ENCODE results near the gene DFFB. TPM values are rescaled to one million over a fixed set of nuclear protein-coding genes. Genes with fewer than 3 reads are reported as not detected.

The DFFB gene
- total and polyA plus RNA-seq, 10 donors = 6.3 to 13.8 (median 10.3) TPM

DNA sequence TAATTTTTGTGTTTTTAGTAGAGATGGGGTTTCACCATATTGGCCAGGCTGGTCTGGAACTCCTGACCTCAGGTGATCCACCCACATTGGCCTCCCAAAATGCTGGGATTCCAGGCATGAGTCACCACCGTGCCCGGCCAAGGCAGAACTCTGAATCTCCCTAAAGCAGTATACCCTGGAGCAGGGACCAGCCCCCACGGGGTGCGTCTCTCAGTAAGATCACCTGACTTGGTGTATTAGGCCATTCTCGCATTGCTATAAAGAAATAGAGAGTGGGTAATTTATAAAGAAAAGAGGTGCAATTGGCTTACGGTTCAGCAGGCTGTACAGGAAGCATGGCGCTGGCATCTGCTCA is 14.2 kb downstream of the DFFB start:
- Histone ChIP-seq H3K4me1 (no peaks in the 10 kb centered on the region), H3K36me3 (peaks cover 0 to 98% (median 74%) of the 10 kb centered on the region in 6 donors), H3K27me3 (replicated peaks in 1 of 7) (no peaks in the 10 kb centered on the region), H3K9me3 (no peaks in the 10 kb centered on the region), H3K4me3 (no peak overlapping the region), H3K27ac (no peak overlapping the region)
- no peak for DNase-seq
- intact Hi-C loops (cut with DNase I; ENCODE audit: low total_unique reads) = no loop called here
- TF ChIP-seq POLR2A (IDR thresholded peaks at IDR 0.05) = no peak
- no peak for TF ChIP-seq POLR2AphosphoS5 (IDR thresholded peaks at IDR 0.05)
- TF ChIP-seq, protein P1, sequence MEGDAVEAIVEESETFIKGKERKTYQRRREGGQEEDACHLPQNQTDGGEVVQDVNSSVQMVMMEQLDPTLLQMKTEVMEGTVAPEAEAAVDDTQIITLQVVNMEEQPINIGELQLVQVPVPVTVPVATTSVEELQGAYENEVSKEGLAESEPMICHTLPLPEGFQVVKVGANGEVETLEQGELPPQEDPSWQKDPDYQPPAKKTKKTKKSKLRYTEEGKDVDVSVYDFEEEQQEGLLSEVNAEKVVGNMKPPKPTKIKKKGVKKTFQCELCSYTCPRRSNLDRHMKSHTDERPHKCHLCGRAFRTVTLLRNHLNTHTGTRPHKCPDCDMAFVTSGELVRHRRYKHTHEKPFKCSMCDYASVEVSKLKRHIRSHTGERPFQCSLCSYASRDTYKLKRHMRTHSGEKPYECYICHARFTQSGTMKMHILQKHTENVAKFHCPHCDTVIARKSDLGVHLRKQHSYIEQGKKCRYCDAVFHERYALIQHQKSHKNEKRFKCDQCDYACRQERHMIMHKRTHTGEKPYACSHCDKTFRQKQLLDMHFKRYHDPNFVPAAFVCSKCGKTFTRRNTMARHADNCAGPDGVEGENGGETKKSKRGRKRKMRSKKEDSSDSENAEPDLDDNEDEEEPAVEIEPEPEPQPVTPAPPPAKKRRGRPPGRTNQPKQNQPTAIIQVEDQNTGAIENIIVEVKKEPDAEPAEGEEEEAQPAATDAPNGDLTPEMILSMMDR (IDR thresholded peaks at IDR 0.05 in 8 of 11, conservative IDR thresholded peaks at IDR 0.05 in 3 of 11) = no peak
- 93 to 98% (median 96%) methylated on average over 7 of the region's 7 CpGs for WGBS, 5 donors

DNA sequence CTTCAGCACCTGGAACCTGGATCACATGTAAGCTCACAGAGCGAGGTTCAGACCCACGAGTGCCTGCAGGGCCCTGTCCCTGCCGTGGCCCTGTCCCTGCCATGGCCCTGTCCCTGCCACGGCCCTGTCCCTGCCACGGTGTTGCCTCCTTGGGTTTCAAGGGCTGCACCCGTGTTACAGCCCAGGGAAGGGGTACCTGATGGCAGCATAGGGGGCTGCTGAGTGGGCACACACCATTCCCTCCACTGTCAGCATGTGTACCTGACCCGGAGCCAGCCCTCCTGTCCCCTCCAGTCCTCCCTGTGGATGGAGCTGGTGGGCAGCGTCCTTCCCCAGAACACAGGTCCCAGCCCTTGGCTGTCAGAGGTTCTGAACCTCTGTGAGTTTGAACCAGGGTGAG is 15.3 kb downstream of the DFFB start:
- no peaks in the 10 kb centered on the region for H3K9me3 ChIP-seq
- peak; percentile 48 for DNase-seq
- no peaks in the 10 kb centered on the region for H3K4me1 ChIP-seq
- no peak overlapping the region for H3K4me3 ChIP-seq
- no peak overlapping the region for H3K27ac ChIP-seq
- WGBS, 5 donors = 88 to 100% (median 90%) methylated on average over 4 to 8 of the region's 8 CpGs
- TF ChIP-seq POLR2AphosphoS5 (IDR thresholded peaks at IDR 0.05) = no peak
- TF ChIP-seq, protein P1 (IDR thresholded peaks at IDR 0.05 in 8 of 11, conservative IDR thresholded peaks at IDR 0.05 in 3 of 11) = no peak
- TF ChIP-seq POLR2A (IDR thresholded peaks at IDR 0.05) = no peak
- H3K36me3 ChIP-seq = peaks cover 0 to 98% (median 72%) of the 10 kb centered on the region in 6 donors
- H3K27me3 ChIP-seq (replicated peaks in 1 of 7) = no peaks in the 10 kb centered on the region
- intact Hi-C loops (cut with DNase I; ENCODE audit: low total_unique reads) = no loop called here

DNA sequence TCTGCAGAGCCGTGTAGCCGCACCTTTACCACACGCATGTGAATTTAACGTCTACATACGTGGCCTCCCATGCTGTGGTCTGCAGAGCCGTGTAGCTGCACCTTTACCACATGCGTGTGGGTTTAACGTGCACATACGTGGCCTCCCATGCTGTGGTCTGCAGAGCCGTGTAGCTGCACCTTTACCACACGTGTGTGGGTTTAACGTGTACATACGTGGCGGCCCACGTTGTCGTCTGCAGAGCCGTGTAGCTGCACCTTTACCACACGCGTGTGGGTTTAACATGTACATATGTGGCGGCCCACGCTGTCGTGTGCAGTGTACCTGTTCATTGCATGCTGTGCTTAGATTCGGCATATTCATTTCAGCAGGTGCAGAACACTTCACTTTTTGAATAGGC is 17.5 kb downstream of the DFFB start:
- WGBS, 5 donors = 94 to 97% (median 95%) methylated on average over 23 of the region's 23 CpGs
- Histone ChIP-seq H3K9me3 (peaks cover 0 to 15% (median 12%) of the 10 kb centered on the region in 8 donors), H3K4me1 (no peaks in the 10 kb centered on the region), H3K4me3 (no peak overlapping the region), H3K36me3 (peaks cover 0 to 98% (median 75%) of the 10 kb centered on the region in 6 donors), H3K27ac (no peak overlapping the region), H3K27me3 (replicated peaks in 1 of 7) (no peaks in the 10 kb centered on the region)
- peak; percentile 32 for DNase-seq
- TF ChIP-seq POLR2A (IDR thresholded peaks at IDR 0.05) (no peak), POLR2AphosphoS5 (IDR thresholded peaks at IDR 0.05) (no peak)
- TF ChIP-seq, protein P1 (IDR thresholded peaks at IDR 0.05 in 8 of 11, conservative IDR thresholded peaks at IDR 0.05 in 3 of 11) = no peak
- intact Hi-C loops (cut with DNase I; ENCODE audit: low total_unique reads) = no loop called here

GRCh38 chr1:3876716-3877115 is 19.4 kb downstream of the DFFB start:
- peak in 1 of 3 donors; percentile 10 for TF ChIP-seq POLR2AphosphoS5 (IDR thresholded peaks at IDR 0.05)
- TF ChIP-seq, protein P1 (IDR thresholded peaks at IDR 0.05 in 8 of 11, conservative IDR thresholded peaks at IDR 0.05 in 3 of 11) = no peak
- Histone ChIP-seq H3K36me3 (peaks cover 0 to 96% (median 64%) of the 10 kb centered on the region in 6 donors), H3K27ac (no peak overlapping the region), H3K27me3 (replicated peaks in 1 of 7) (no peaks in the 10 kb centered on the region), H3K4me1 (peaks cover 0 to 10% (median 0%) of the 10 kb centered on the region in 6 donors), H3K9me3 (peaks cover 0 to 15% (median 12%) of the 10 kb centered on the region in 8 donors), H3K4me3 (no peak overlapping the region)
- DNase-seq = no peak
- intact Hi-C loops (cut with DNase I; ENCODE audit: low total_unique reads) = no loop called here
- WGBS, 5 donors = 91 to 95% (median 94%) methylated on average over 16 of the region's 16 CpGs
